SU-DHL-6 (cell line): ENCODE data around the gene TEAD3.
"Not testable (repeated sequence)": the region's sequence is repeated elsewhere in the genome, so short reads cannot be mapped to it uniquely, and the experiment has no call there.

Experiments used
- H2AFZ ChIP-seq: fragments of 200-600 bp; sonication (generic); 2 replicates; pipeline ENCODE4 v1.6.1; 2014; ENCODE audit warnings: low read depth, mild to moderate bottlenecking, moderate library complexity, mixed read lengths, antibody characterized with exemption, low read length; ENCODE audit not compliant: severe bottlenecking
- H3F3A ChIP-seq: fragments of 200-600 bp; shearing (Covaris generic); 2 replicates; pipeline ENCODE4 v1.6.0; 2016; ENCODE audit warnings: antibody characterized with exemption, mild to moderate bottlenecking; ENCODE audit not compliant: insufficient read depth
- H3K27ac ChIP-seq: fragments of 200-600 bp; sonication (generic); 2 replicates; pipeline ENCODE4 v1.5.1; 2016; ENCODE audit warnings: low read depth, mild to moderate bottlenecking, low read length, moderate library complexity, mixed read lengths
- H3K27me3 ChIP-seq: fragments of 200-600 bp; sonication (generic), shearing (Covaris generic); 2 replicates; pipeline ENCODE4 v1.6.0; 2014; ENCODE audit warnings: mild to moderate bottlenecking, low read length
- H3K36me3 ChIP-seq: fragments of 200-600 bp; sonication (generic); 2 replicates; pipeline ENCODE4 v1.6.1; 2014; ENCODE audit warnings: mild to moderate bottlenecking, low read length, mixed read lengths
- H3K4me2 ChIP-seq: fragments of 300-600, 200-600 bp; shearing (Covaris generic), sonication (generic); 2 replicates; pipeline ENCODE4 v1.6.0; 2014; ENCODE audit warnings: low read length, low read depth, mild to moderate bottlenecking; ENCODE audit not compliant: poor library complexity, severe bottlenecking
- H3K4me3 ChIP-seq: fragments of 200-600 bp; sonication (generic); 2 replicates; pipeline ENCODE4 v1.5.1; 2014; ENCODE audit warnings: antibody characterized with exemption, low read length, mild to moderate bottlenecking, mixed read lengths; ENCODE audit not compliant: insufficient read depth, poor library complexity, severe bottlenecking
- H3K79me2 ChIP-seq: fragments of 200-600 bp; sonication (generic); 2 replicates; pipeline ENCODE4 v1.6.1; 2014; ENCODE audit warnings: mild to moderate bottlenecking, low read length, moderate library complexity; ENCODE audit not compliant: insufficient read depth
- H3K9ac ChIP-seq: fragments of 200-600 bp; sonication (generic); 2 replicates; pipeline ENCODE4 v1.7.0; 2014; ENCODE audit warnings: mild to moderate bottlenecking, low read length
- H3K9me2 ChIP-seq: fragments of 200-600 bp; sonication (generic); replicated peaks from 2 replicates; pipeline ENCODE4 v1.6.1; 2014; ENCODE audit warnings: low read length; ENCODE audit not compliant: insufficient read depth
- H3K9me3 ChIP-seq: fragments of 200-600 bp; sonication (generic); 2 replicates; pipeline ENCODE4 v1.6.1; 2014; ENCODE audit warnings: low read length, mixed read lengths; ENCODE audit not compliant: insufficient read depth
- H4K20me1 ChIP-seq: fragments of 200-600 bp; sonication (generic); 2 replicates; pipeline ENCODE4 v1.6.1; 2014; ENCODE audit warnings: low read depth, mild to moderate bottlenecking, antibody characterized with exemption, low read length, moderate library complexity, mixed read lengths
- EZH2phosphoT487 ChIP-seq: fragments of 200-600 bp; sonication (generic), shearing (Covaris generic); conservative IDR thresholded peaks from 2 replicates; pipeline ENCODE4 v1.6.1; 2018; ENCODE audit warnings: mild to moderate bottlenecking, antibody characterized with exemption, low read length, moderate library complexity, mixed read lengths
- TF ChIP-seq, protein P1 (sequence below): fragments of 200-600 bp; sonication (generic); IDR thresholded peaks from one replicate; pipeline ENCODE4 v1.5.1; 2017; ENCODE audit warnings: antibody characterized with exemption, mild to moderate bottlenecking, low read length, moderate library complexity; ENCODE audit not compliant: insufficient read depth, poor library complexity, severe bottlenecking

The TEAD3 gene

DNA sequence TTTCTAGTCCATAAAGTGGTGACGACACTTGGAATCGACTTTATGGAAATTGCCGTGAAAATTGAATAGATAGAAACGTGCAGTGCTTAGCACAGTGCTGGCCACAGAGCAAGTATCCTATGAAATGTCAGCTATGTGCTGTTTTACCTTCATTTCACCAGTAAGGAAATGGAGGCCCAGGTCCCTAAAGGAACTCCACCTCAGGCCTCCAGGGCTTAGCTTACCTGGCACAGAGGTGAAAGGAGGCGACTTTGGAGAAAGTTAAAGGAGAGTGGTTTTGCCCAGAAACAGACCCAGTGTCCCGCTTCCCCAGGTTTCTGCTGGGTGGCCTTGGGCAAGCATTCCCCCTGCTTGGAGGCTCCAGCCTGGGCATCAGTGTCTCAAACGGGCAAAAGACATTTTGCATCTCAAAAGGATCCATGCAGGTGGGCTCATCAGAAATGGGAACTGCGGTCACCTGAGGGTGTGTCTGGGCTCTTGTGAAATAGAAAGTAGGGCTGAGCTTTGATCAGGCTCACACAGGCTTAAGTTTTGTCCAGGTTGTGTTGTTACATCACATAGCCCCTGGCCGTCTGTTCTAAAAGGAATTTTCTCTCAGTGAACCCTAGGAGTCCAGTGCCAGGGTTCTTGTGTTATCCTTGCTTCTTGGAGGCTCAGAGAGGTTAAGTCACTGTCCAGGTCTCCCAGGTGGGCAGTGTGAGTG lies 22.6 kb upstream of the TEAD3 start:
- Histone ChIP-seq H3F3A (no peaks in the 10 kb centered on the region), H3K9ac (no peak overlapping the region), H3K4me2 (no peak overlapping the region), H4K20me1 (no peaks in the 10 kb centered on the region), H3K9me3 (no peaks in the 10 kb centered on the region), H3K27me3 (no peaks in the 10 kb centered on the region), H3K9me2 (no peaks in the 10 kb centered on the region), H3K79me2 (no peaks in the 10 kb centered on the region), H3K27ac (no peak overlapping the region), H3K36me3 (no peaks in the 10 kb centered on the region), H2AFZ (no peak overlapping the region), H3K4me3 (no peak overlapping the region)
- no peak for TF ChIP-seq EZH2phosphoT487
- TF ChIP-seq, protein P1, sequence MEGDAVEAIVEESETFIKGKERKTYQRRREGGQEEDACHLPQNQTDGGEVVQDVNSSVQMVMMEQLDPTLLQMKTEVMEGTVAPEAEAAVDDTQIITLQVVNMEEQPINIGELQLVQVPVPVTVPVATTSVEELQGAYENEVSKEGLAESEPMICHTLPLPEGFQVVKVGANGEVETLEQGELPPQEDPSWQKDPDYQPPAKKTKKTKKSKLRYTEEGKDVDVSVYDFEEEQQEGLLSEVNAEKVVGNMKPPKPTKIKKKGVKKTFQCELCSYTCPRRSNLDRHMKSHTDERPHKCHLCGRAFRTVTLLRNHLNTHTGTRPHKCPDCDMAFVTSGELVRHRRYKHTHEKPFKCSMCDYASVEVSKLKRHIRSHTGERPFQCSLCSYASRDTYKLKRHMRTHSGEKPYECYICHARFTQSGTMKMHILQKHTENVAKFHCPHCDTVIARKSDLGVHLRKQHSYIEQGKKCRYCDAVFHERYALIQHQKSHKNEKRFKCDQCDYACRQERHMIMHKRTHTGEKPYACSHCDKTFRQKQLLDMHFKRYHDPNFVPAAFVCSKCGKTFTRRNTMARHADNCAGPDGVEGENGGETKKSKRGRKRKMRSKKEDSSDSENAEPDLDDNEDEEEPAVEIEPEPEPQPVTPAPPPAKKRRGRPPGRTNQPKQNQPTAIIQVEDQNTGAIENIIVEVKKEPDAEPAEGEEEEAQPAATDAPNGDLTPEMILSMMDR, result no peak

DNA sequence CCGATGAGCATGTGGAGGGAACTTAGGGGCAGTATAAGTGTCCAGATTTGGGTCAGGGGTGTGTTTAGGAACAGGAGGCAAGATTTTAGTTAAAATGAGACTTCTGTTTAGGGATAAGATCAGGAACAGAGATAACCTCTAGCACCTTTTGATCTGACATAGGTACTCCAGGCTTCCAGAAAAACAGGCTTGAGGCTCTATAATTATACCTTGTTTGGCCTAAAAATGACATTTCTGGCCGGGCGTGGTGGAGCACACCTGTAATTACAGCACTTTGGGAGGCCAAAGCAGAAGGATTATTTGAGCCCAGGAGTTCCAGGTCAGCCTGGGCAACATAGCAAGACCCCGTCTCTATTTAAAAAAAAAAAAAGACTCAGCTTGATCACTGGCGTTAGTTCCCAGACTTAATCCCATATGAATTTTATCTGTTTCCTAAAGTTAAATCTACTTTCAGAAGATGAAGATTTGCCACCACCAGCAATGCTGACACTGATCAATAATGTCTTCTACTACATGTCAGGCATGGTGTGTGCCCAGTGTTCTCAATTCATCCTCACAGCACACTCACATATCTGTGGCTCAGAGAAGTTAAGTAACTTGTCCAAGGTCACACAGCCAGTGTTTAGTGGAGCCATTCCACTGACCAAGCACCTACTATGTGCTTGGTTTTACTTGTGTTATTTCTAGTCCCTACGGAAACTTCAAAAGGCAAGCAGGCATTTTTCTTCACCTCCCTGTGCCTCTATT lies 21.9 kb upstream of the TEAD3 start:
- Histone ChIP-seq H3K36me3 (no peaks in the 10 kb centered on the region), H3K27me3 (no peaks in the 10 kb centered on the region), H3K27ac (no peak overlapping the region), H3K9me2 (no peaks in the 10 kb centered on the region), H3K4me2 (no peak overlapping the region), H4K20me1 (no peaks in the 10 kb centered on the region), H3K4me3 (no peak overlapping the region), H3K9ac (no peak overlapping the region), H3K9me3 (no peaks in the 10 kb centered on the region), H3K79me2 (no peaks in the 10 kb centered on the region), H2AFZ (no peak overlapping the region), H3F3A (no peaks in the 10 kb centered on the region)
- TF ChIP-seq, protein P1, result no peak
- TF ChIP-seq EZH2phosphoT487, result no peak

DNA sequence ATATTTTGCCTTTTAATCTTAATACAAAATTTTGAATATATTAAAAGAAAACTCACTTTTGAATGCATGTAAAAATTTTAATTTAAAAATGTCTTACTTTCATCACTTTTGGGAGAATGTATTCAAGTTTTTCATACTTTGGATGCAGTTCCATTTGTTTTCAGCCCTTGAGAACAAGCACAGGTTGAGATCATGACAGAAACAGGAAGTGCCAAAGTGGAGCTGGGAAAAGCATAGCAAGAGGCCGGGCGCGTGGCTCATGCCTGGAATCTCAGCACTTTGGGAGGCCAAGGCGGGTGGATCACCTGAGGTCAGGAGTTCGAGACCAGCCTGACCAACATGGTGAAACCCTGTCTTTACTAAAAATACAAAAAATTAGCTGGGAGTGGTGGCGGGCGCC lies 21.1 kb upstream of the TEAD3 start:
- H3K4me2 ChIP-seq, H3K9me3 ChIP-seq, H2AFZ ChIP-seq, H3F3A ChIP-seq, H3K9me2 ChIP-seq, H3K9ac ChIP-seq, H3K79me2 ChIP-seq, H3K4me3 ChIP-seq, H3K36me3 ChIP-seq, H3K27me3 ChIP-seq, H3K27ac ChIP-seq, H4K20me1 ChIP-seq: not testable (repeated sequence)

DNA sequence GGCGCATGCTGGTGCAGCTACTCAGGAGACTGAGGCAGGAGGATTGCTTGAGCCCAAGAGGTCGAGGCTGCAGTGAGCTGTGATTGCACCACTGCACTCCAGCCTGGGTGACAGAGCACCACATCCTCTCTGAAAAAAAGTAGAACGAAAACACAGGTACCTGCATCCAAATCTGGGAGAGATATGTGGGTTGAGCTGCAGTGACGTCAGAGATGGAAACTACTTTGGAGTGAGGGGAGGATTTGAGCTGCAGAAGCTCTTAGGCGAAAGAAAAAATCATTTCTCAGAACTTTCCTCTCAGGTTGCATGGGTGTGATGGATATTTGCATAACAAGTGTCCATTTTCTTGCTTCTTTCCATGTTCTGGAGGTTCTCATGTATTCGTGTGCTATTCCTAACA lies 19.8 kb upstream of the TEAD3 start:
- H4K20me1 ChIP-seq, result no peaks in the 10 kb centered on the region
- H3F3A ChIP-seq, result no peaks in the 10 kb centered on the region
- no peak overlapping the region for H3K4me2 ChIP-seq
- H3K79me2 ChIP-seq, result no peaks in the 10 kb centered on the region
- no peaks in the 10 kb centered on the region for H3K9me3 ChIP-seq
- TF ChIP-seq EZH2phosphoT487, result no peak
- TF ChIP-seq, protein P1, result no peak
- H3K36me3 ChIP-seq, result no peaks in the 10 kb centered on the region
- H3K4me3 ChIP-seq, result no peak overlapping the region
- no peaks in the 10 kb centered on the region for H3K9me2 ChIP-seq
- no peaks in the 10 kb centered on the region for H3K27me3 ChIP-seq
- no peak overlapping the region for H2AFZ ChIP-seq
- H3K9ac ChIP-seq, result no peak overlapping the region
- no peak overlapping the region for H3K27ac ChIP-seq

DNA sequence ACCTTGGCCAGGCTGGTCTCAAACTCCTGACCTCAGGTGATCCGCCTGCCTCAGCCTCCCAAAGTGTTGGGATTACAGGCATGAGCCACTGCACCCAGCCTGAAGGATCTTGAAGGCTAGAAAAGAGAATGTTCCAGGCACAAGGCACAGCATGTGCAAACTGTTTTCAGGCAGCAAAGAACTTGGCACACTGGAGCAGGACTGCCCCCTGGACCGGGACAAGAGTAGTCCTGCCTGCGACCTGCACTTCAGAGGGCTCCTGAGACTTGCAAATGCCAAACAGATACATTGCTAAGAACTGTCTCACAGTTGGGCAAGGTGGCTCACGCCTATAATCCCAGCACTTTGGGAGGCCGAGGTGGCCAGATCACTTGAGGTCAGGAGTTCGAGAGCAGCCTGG lies 19.1 kb upstream of the TEAD3 start:
- H3K9me2 ChIP-seq, H3K9ac ChIP-seq, H3K36me3 ChIP-seq, H3K27me3 ChIP-seq, H3K27ac ChIP-seq, H3K79me2 ChIP-seq, H2AFZ ChIP-seq, H3F3A ChIP-seq, H3K9me3 ChIP-seq, H3K4me2 ChIP-seq, H4K20me1 ChIP-seq, H3K4me3 ChIP-seq: not testable (repeated sequence)
